Prostate gland (tissue), 2 donors: ENCODE data around the gene MORN1. TPM values are rescaled to one million over a fixed set of nuclear protein-coding genes. Genes with fewer than 3 reads are reported as not detected.
"Not testable (repeated sequence)": the region's sequence is repeated elsewhere in the genome, so short reads cannot be mapped to it uniquely, and the experiment has no call there.

ENCODE experiments used
- DNase-seq: peaks from one replicate; pipeline ENCODE4 v3.0.0-alpha.2; 2019; ENCODE audit warnings: low spot score
- H3K27ac ChIP-seq, 2 donors: fragments of 200-600 bp; sonication (generic); 2 replicates each; pipeline ENCODE4 v1.5.1; 2017 to 2019
- H3K27me3 ChIP-seq: fragments of 200-600 bp; sonication (generic); replicated peaks from 2 replicates; pipeline ENCODE4 v1.5.1; 2019; ENCODE audit not compliant: insufficient read depth
- H3K36me3 ChIP-seq, 2 donors: fragments of 200-600 bp; sonication (generic); 1 replicate in 1 of 2; 2 replicates in 1 of 2; pipeline versions ENCODE4 v1.5.1 to v1.8.1; 2017 to 2019
- H3K4me1 ChIP-seq: fragments of 200-600 bp; sonication (generic); replicated peaks from 2 replicates; pipeline ENCODE4 v1.5.1; 2019
- H3K4me3 ChIP-seq, 2 donors: fragments of 200-600 bp; sonication (generic); 2 replicates each; pipeline ENCODE4 v1.5.1; 2017 to 2019
- H3K9me3 ChIP-seq: fragments of 200-600 bp; sonication (generic); 2 replicates; pipeline ENCODE4 v1.5.1; 2017
- POLR2A ChIP-seq: fragments of 450-650 bp; IDR thresholded peaks from one replicate; pipeline ENCODE4 v1.6.1; 2016; ENCODE audit warnings: antibody characterized with exemption, mild to moderate bottlenecking
- POLR2AphosphoS5 ChIP-seq: sonication (generic); formaldehyde crosslinking; IDR thresholded peaks from one replicate; pipeline ENCODE4 v1.6.1; 2017; ENCODE audit warnings: antibody characterized with exemption
- WGBS: methylation state at CpG from one replicate; pipeline ENCODE4 v1.1.5; 2018; 5-methylcytosine and 5-hydroxymethylcytosine counted together
- intact Hi-C: fragments of 100-400 bp; cut with DNase I; formaldehyde crosslinking; loops from one replicate; pipeline ENCODE4 v1.14.2; 2022
- total RNA-seq, 2 donors: library from RNA; depleted of rRNA; stranded (reverse); fragments of >200 nt; gene quantifications; one replicate each; pipeline ENCODE4 v1.1.0, GENCODE V29; 2016
- TF ChIP-seq, protein P1 (sequence below), 4 experiments: fragments of 200-600 bp in 2 of 4; fragments of 450-650 bp in 2 of 4; sonication (generic) in 2 of 4; IDR thresholded peaks; 1 replicate in 3 of 4; 2 replicates in 1 of 4; pipeline ENCODE4 v1.5.1; 2016 to 2019; ENCODE audit warnings: antibody characterized with exemption in 4 of 4, mild to moderate bottlenecking in 2 of 4, moderate library complexity in 2 of 4

The MORN1 gene
- 10 to 100 TPM; 18.6 to 21.0 TPM for total RNA-seq

DNA sequence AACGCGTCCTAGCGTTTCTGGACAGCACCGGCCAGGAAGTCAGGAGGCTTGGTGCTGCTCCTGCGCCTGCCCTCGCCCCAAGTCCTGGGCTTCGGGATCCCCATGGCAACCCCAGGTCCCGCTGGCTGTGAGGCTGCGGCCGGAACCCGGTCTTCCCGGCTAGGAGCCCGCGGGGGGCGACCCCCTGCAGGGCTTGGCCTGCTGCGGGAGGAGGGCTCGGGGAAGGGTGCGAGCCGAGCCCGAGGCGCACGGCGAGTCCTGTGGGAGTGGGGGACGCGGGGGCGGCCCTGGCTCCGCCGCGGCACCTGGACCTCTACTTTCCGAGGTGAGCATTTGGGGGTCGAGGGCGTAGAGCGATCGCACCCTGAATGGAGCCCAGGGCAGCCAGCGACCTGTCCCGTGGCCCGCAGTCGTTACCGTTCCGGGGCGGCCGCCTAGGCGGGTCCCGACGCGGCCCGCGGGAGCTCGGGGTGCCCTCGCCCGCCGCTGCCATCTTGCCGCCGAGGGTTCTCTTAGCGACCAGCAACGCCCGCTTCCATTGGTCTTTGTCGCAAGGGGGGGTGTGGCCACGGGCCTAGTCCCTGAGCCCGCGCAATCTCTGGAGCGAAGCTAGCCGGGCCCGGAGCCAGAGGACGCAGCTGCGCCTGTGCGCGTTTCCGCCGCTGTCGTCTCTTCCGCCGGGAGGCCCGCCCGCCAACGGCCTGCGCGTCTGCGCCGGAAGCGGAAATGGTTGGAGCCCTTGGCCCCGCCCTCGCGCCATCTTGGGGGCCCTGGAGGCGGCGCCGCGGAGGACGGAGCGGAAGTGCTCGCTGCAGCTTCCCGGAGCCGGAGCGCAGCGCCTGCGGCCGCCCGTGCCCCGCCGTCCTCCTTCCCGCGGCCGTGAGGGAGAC is at the start of gene MORN1, which contains the start of gene RER1:
Gene MORN1 (minus strand): TSS at position 514 of the 890 bp plus-strand sequence. CDS start 21 bp downstream, at position 493.
Gene RER1 (plus strand): TSS at position 801 of the 890 bp plus-strand sequence. CDS start 3,950 bp downstream, outside the sequence.
- WGBS = under 1% methylated on average over 50 of the region's 103 CpGs
- peak; percentile 98 for DNase-seq
- Histone ChIP-seq H3K27me3 (no peaks in the 10 kb centered on the region), H3K4me1 (peaks cover 27% of the 10 kb centered on the region), H3K27ac (peak within 1 kb of the TSS; percentile 74 to 91), H3K9me3 (no peaks in the 10 kb centered on the region), H3K4me3 (peak within 1 kb of the TSS; percentile 80 to 95), H3K36me3 (no peaks in the 10 kb centered on the region)
- intact Hi-C loops = no loop called here
- peak; percentile 85 for TF ChIP-seq POLR2A
- peak; percentile 99 for TF ChIP-seq POLR2AphosphoS5
- TF ChIP-seq, protein P1, sequence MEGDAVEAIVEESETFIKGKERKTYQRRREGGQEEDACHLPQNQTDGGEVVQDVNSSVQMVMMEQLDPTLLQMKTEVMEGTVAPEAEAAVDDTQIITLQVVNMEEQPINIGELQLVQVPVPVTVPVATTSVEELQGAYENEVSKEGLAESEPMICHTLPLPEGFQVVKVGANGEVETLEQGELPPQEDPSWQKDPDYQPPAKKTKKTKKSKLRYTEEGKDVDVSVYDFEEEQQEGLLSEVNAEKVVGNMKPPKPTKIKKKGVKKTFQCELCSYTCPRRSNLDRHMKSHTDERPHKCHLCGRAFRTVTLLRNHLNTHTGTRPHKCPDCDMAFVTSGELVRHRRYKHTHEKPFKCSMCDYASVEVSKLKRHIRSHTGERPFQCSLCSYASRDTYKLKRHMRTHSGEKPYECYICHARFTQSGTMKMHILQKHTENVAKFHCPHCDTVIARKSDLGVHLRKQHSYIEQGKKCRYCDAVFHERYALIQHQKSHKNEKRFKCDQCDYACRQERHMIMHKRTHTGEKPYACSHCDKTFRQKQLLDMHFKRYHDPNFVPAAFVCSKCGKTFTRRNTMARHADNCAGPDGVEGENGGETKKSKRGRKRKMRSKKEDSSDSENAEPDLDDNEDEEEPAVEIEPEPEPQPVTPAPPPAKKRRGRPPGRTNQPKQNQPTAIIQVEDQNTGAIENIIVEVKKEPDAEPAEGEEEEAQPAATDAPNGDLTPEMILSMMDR (IDR thresholded peaks at IDR 0.05) = peak in 2 of 4 experiments; percentile 38

DNA sequence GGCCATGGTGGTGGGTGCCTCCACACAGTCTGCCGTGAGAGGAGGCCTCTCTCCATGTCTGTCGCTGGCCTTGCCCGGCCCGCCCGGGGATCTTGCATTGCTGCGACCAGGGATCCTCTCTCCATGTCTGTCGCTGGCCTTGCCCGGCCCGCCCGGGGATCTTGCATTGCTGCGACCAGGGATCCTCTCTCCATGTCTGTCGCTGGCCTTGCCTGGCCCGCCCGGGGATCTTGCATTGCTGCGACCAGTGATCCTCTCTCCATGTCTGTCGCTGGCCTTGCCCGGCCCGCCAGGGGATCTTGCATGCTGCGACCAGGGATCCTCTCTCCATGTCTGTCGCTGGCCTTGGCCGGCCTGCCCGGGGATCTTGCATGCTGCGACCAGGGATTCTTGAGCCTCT is 49.0 kb upstream of the MORN1 start:
- H3K4me1 ChIP-seq, H3K9me3 ChIP-seq, H3K36me3 ChIP-seq, H3K27me3 ChIP-seq, H3K27ac ChIP-seq, H3K4me3 ChIP-seq, DNase-seq, intact Hi-C loops: not testable (repeated sequence)
- WGBS = 93% methylated on average over 21 of the region's 23 CpGs

GRCh38 chr1:2439369-2439768 is 48.0 kb upstream of the MORN1 start:
- WGBS = 90% methylated on average over 15 of the region's 15 CpGs
- intact Hi-C loops = no loop called here
- no peaks in the 10 kb centered on the region for H3K27me3 ChIP-seq

DNA sequence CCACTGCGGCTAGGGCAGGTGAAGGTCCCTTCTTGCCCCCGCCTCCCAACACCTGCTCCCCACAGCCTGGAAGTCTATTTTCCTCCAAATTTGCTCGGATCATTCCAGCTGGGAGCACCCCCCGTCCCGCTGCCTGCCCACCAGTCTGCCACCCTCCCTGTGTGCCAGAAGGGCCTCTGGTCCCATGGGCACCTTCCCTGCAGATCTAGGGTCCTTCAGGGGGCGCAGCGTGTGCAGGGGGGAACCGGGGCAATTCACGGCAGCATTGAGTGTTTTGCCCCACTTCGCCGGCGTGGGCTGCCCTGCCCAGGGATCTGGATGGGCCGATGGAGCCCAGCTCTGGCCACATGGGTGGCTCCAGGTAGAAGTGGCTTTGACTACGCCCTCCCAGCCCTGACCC is 47.3 kb upstream of the MORN1 start:
- H3K27me3 ChIP-seq = no peaks in the 10 kb centered on the region
- H3K4me1 ChIP-seq = no peaks in the 10 kb centered on the region
- no peak overlapping the region for H3K4me3 ChIP-seq
- WGBS = 93% methylated on average over 14 of the region's 14 CpGs
- peak overlapping the region in 1 of 2 donors; percentile 47 for H3K27ac ChIP-seq
- TF ChIP-seq, protein P1 (IDR thresholded peaks at IDR 0.05) = no peak
- TF ChIP-seq POLR2AphosphoS5 = no peak
- no peak for TF ChIP-seq POLR2A
- H3K36me3 ChIP-seq = no peaks in the 10 kb centered on the region
- no peak for DNase-seq
- H3K9me3 ChIP-seq = no peaks in the 10 kb centered on the region
- intact Hi-C loops = no loop called here

More at GRCh38 chr1:2439369-2439768, 48.0 kb upstream of the MORN1 start:
- Histone ChIP-seq H3K36me3 (no peaks in the 10 kb centered on the region), H3K9me3 (no peaks in the 10 kb centered on the region), H3K27ac (no peak overlapping the region), H3K4me3 (no peak overlapping the region), H3K4me1 (no peaks in the 10 kb centered on the region)
- DNase-seq = no peak
- no peak for TF ChIP-seq POLR2A

DNA sequence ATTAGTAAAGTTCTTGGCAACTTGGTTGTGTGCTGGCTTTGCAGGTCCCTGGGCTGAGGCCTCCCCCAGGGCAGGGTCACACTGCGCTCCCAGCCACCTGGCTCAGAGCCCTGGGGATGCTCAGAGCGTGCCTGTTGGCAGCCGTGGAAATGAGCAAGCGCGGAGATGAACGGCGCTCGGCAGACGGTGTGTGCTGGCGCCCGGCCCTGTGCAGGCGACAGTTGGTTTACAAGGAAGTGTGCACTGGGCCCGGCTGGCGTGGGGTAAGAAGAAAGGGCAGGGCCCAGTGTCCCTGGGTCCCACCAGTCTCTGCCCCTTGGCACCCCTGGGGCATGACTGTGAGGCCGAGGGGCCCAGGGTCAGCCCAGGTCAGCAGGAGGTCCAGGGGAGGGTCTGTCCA is 46.7 kb upstream of the MORN1 start:
- Histone ChIP-seq H3K9me3 (no peaks in the 10 kb centered on the region), H3K4me1 (no peaks in the 10 kb centered on the region), H3K4me3 (no peak overlapping the region), H3K27me3 (no peaks in the 10 kb centered on the region), H3K36me3 (no peaks in the 10 kb centered on the region), H3K27ac (peak overlapping the region in 1 of 2 donors; percentile 47)
- TF ChIP-seq POLR2AphosphoS5 = peak; percentile 43
- TF ChIP-seq, protein P1 (IDR thresholded peaks at IDR 0.05) = no peak
- intact Hi-C loops = no loop called here
- WGBS = 30% methylated on average over 15 of the region's 15 CpGs
- DNase-seq = peak; percentile 66

- Histone ChIP-seq H3K27ac (no peak overlapping the region), H3K4me3 (no peak overlapping the region), H3K36me3 (no peaks in the 10 kb centered on the region), H3K27me3 (no peaks in the 10 kb centered on the region), H3K9me3 (no peaks in the 10 kb centered on the region), H3K4me1 (no peaks in the 10 kb centered on the region)
- intact Hi-C loops = no loop called here
- no peak for DNase-seq
- TF ChIP-seq POLR2A (no peak), POLR2AphosphoS5 (no peak)
- TF ChIP-seq, protein P1 (IDR thresholded peaks at IDR 0.05) = no peak
- 84% methylated on average over 15 of the region's 15 CpGs for WGBS
Measured at GRCh38 chr1:2437617-2438016, 46.3 kb upstream of the MORN1 start.
